Myocyte (in vitro differentiated cells): ENCODE data around the gene MYH7. TPM values are rescaled to one million over a fixed set of nuclear protein-coding genes. Genes with fewer than 3 reads are reported as not detected.
"Not testable (repeated sequence)": the region's sequence is repeated elsewhere in the genome, so short reads cannot be mapped to it uniquely, and the experiment has no call there.

Experiments used
- DNase-seq: peaks from one replicate; pipeline ENCODE4 v3.0.0-alpha.2; 2012; ENCODE audit warnings: low read depth
- total RNA-seq: library from RNA; depleted of rRNA; stranded (reverse); fragments of >200 nt; gene quantifications from 2 replicates; pipeline ENCODE4 v1.2.3, GENCODE V29; 2014

Gene MYH7
- total RNA-seq, 1 donor from 2014 or later = 155 TPM

DNA sequence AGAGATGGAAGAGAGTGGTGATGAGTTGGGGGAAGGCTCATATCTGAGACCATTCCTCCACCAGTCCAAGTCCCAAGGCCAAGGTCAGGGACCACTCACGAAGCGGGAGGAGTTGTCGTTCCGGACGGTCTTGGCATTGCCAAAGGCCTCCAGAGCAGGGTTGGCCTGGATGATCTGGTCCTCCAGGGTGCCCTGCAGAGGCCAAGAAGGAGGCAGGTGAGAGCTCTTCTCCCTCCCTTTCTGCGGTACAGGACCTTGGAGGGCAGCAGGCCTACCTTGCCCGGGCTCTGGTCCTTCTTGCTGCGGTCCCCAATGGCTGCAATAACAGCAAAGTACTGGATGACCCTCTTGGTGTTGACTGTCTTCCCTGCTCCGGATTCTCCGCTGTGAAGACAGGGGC, 4.0 kb downstream of the MYH7 start:
- no peak for DNase-seq

GRCh38 chr14:23430723-23431085, 4.8 kb downstream of the MYH7 start:
- DNase-seq = peak; percentile 89

- no peak for DNase-seq
These were observed 5.3 kb downstream of the MYH7 start for GRCh38 chr14:23430016-23430722.

- no peak for DNase-seq
These were observed 6.6 kb downstream of the MYH7 start for GRCh38 chr14:23428686-23429495.

- not testable (repeated sequence) for DNase-seq
These were observed 9.7 kb downstream of the MYH7 start for GRCh38 chr14:23425798-23426197.

GRCh38 chr14:23425169-23425568, 10.3 kb downstream of the MYH7 start:
- DNase-seq = no peak

GRCh38 chr14:23423657-23424056, 11.8 kb downstream of the MYH7 start:
- DNase-seq = no peak

GRCh38 chr14:23421594-23421993, 13.9 kb downstream of the MYH7 start:
- no peak for DNase-seq

DNA sequence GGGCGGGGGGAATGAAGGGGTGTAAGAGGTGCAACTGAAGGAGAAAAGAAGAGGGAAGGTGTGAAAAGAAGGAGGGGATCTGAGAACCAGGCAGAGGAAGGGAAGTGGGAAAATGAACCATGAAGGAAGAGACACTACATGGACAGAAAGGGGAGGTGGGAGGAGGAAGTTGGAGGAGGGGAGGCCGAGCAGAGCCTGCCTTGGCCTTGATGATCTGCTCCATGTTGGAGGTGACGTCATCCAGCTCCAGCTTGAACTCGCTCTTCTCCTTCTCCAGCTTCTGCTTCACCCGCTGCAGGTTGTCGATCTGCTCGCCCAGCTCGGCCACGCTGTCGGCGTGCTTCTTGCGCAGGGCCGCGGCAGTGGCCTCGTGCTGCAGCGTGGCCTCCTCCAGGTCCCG, 15.8 kb downstream of the MYH7 start:
- DNase-seq = not testable (repeated sequence)

DNA sequence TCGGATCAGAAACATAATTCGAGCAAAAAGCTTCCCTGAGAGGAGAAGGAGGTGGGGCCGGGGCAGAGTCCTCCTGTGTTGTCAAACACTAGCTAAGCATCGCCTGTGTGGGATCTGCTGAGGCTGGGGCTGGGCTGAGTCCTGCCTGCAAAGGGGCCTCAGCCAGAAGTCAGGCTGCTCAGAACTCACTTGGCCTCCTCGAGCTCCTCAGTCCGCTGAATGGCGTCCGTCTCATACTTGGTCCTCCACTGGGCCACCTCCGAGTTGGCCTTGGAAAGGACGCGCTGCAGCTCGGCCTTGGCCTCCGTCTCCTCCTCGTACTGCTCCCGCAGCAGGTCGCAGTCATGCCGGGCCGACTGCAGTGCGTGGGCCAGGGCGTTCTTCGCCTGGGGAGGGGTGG, 17.4 kb downstream of the MYH7 start:
- no peak for DNase-seq

- not testable (repeated sequence) for DNase-seq
These were observed 18.2 kb downstream of the MYH7 start for GRCh38 chr14:23417269-23417668.

- DNase-seq = no peak
These were observed 18.7 kb downstream of the MYH7 start for GRCh38 chr14:23416801-23417200.

DNA sequence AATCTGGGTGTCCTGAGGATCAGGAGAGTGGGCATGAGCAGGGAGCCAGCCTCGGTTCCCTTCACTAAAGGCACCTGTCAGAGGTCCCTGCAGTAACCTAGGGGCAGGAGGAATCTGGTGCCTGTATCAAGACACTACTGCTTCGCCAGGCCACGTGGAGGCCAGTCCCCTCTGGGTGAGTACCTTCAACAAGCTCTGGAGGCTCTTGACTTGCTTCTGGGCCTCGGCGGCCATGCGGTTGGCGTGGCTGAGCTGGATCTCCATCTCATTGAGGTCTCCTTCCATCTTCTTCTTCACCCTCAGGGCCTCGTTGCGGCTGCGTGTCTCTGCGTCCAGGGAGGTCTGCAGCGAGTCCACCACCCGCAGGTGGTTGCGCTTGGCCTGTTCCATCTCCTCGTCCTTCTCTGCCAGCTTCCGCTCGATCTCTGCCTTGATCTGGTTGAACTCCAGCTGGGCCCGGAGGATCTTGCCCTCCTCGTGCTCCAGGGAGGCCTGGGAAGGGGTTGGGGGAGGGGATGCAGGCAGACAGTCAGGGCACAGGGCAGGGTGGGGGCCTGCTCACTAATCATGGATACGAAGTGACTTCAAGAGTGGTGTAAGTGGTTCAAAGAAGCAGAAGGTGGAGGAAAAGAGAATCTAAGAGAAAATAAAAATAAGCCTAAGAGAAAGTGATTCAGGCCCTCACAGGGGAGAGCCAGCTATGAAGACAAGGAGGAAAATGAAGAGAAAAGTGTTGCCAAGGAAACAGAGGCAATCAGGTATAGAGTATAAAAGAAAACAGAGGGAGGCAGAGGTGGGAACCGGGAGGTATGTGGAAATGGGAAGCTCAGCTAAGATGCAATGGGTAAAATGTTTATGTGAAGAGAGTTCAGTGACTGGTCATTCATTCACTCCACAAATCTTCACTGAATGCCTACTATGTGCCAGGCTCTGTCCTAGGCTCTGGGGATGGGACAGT, 19.4 kb downstream of the MYH7 start:
- no peak for DNase-seq

- no peak for DNase-seq
These were observed 20.3 kb downstream of the MYH7 start for GRCh38 chr14:23414906-23415820.

- DNase-seq = no peak
These were observed 21.2 kb downstream of the MYH7 start for GRCh38 chr14:23414254-23414653.

GRCh38 chr14:23413681-23414080, 21.8 kb downstream of the MYH7 start:
- DNase-seq = no peak

- DNase-seq = no peak
These were observed 23.6 kb downstream of the MYH7 start for GRCh38 chr14:23411563-23412525.

DNA sequence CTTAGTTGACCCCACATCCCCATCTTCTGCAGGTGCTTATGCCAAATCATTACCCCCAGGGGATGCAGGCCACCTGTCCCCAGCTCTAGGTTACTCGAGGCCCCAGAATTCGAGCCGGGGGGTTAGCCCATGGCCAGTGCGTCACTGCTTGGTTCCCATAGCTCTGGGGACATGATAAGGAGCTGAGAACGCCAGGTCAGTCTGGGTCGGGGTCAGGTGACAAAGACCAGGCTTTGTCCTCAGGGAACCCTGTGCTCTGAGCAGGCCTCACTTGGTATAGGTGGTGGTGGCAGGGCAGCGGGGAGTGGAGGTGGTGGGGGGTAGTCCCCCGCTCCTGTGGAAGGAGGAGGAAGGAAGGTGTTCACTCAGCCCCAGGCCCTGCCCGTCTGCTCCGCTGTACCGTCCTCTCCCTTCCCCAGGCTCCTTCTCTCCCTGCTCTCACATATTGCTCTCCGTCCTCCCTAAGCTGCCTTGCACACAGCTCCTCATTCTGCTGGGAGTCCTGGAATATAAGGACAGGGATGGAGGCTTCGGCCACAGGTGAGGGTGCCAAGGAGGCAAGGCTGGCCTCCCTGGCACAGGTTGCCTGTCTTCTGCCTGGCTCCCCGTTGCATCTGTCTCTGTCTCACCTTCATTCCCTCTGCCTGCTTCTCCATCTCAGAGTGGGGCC, 25.4 kb downstream of the MYH7 start:
- DNase-seq = no peak

GRCh38 chr14:23409475-23409874, 26.0 kb downstream of the MYH7 start:
- DNase-seq = no peak
